ENCODE data around the gene LBR. TPM values are rescaled to one million over a fixed set of nuclear protein-coding genes. Genes with fewer than 3 reads are reported as not detected.

Gene LBR
- total RNA-seq, 1 experiment from 2014 or later = 60.9 TPM

DNA sequence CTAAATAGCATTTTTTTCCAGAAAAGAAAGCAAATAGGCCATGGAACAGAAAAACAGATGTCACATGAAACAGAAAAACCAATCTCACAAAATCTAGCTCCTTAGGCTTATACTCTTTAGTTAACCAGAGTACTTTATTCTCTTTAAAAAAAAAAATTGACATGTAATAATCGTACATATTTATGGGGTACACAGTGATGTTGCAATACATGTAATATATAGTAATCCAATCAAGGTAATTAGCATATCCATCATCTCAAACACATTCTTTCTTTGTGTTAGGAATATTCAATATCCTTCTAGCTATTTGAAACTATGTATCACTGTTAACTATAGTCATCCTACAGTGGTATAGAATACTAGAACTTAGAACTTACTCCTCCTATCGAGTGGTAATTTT is 20.1 kb downstream of the LBR start:
- H3K4me1 Mint-ChIP-seq = peaks cover 24 to 29% of the 10 kb centered on the region in 2 experiments
- WGBS (ENCODE audit: extremely low coverage, insufficient read length, low lambda C conversion rate) = no CpG with 5 or more reads among the region's 2 CpGs
- H2AK5ac ChIP-seq (ENCODE audit: insufficient read length, low read length) = no peak overlapping the region
- no peaks in the 10 kb centered on the region for H3K9me3 Mint-ChIP-seq
- no peak overlapping the region for H3K9ac ChIP-seq (ENCODE audit: extremely low read depth, insufficient read length, low read length)
- no peak overlapping the region for H3K4me2 ChIP-seq (ENCODE audit: insufficient read depth, insufficient read length, low read length)
- no peak overlapping the region for H3K4me3 Mint-ChIP-seq
- no peak overlapping the region for H2BK15ac ChIP-seq (ENCODE audit: low read depth, low read length)
- H2AFZ ChIP-seq (ENCODE audit: low read length) = no peak overlapping the region
- no peak for DNase-seq
- H2BK12ac ChIP-seq (ENCODE audit: insufficient read length, low read depth, low read length) = no peak overlapping the region
- H3T11ph ChIP-seq (ENCODE audit: low read length) = no peak overlapping the region
- H3K79me2 ChIP-seq (ENCODE audit: insufficient read depth, low read length) = no peaks in the 10 kb centered on the region
- H3K79me1 ChIP-seq (ENCODE audit: insufficient read depth, low read depth, low read length, poor library complexity, severe bottlenecking) = no peaks in the 10 kb centered on the region
- H3K27ac Mint-ChIP-seq = no peak overlapping the region
- no peak overlapping the region for H4K5ac ChIP-seq (ENCODE audit: insufficient read length, low read depth, low read length)
- no peaks in the 10 kb centered on the region for H3K27me3 Mint-ChIP-seq (ENCODE audit: low read depth)
- no peak overlapping the region for H3K4ac ChIP-seq (ENCODE audit: low read depth, low read length)
- H3K23me2 ChIP-seq (ENCODE audit: insufficient read length, low read depth, low read length, poor library complexity, severe bottlenecking) = no peaks in the 10 kb centered on the region
- H3K56ac ChIP-seq (ENCODE audit: insufficient read length, low read depth, low read length) = no peak overlapping the region
- H3K9me3 ChIP-seq (ENCODE audit: control insufficient read depth, low read depth, low read length) = no peaks in the 10 kb centered on the region
- H3K4me1 ChIP-seq (ENCODE audit: insufficient read depth, low read length) = no peaks in the 10 kb centered on the region; the same call in 1 of the 2 replicates
- H2BK20ac ChIP-seq (ENCODE audit: low read depth, low read length, poor library complexity, severe bottlenecking) = no peak overlapping the region
- no peak overlapping the region for H3K18ac ChIP-seq (ENCODE audit: insufficient read length, low read depth, low read length)
- peaks cover 21 to 61% (median 51%) of the 10 kb centered on the region in 3 experiments; a peak in 6 of 7 replicates for H3K36me3 Mint-ChIP-seq (ENCODE audit: insufficient read depth in 1 of 3, low read depth in 3 of 3)
- H3K23ac ChIP-seq (ENCODE audit: insufficient read length, low read depth, low read length) = no peak overlapping the region
- H3K27me3 ChIP-seq (ENCODE audit: insufficient read depth, low read length) = no peaks in the 10 kb centered on the region
- H2BK120ac ChIP-seq (ENCODE audit: low read depth, low read length, poor library complexity, severe bottlenecking) = no peak overlapping the region
- TF ChIP-seq, protein P1, sequence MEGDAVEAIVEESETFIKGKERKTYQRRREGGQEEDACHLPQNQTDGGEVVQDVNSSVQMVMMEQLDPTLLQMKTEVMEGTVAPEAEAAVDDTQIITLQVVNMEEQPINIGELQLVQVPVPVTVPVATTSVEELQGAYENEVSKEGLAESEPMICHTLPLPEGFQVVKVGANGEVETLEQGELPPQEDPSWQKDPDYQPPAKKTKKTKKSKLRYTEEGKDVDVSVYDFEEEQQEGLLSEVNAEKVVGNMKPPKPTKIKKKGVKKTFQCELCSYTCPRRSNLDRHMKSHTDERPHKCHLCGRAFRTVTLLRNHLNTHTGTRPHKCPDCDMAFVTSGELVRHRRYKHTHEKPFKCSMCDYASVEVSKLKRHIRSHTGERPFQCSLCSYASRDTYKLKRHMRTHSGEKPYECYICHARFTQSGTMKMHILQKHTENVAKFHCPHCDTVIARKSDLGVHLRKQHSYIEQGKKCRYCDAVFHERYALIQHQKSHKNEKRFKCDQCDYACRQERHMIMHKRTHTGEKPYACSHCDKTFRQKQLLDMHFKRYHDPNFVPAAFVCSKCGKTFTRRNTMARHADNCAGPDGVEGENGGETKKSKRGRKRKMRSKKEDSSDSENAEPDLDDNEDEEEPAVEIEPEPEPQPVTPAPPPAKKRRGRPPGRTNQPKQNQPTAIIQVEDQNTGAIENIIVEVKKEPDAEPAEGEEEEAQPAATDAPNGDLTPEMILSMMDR (conservative IDR thresholded peaks at IDR 0.05) = no peak
- no peak overlapping the region for H2BK5ac ChIP-seq (ENCODE audit: insufficient read length, low read length)
- H3K27ac ChIP-seq (ENCODE audit: insufficient read length, low read depth, low read length) = no peak overlapping the region
- no peaks in the 10 kb centered on the region for H4K20me1 ChIP-seq (ENCODE audit: control insufficient read depth, insufficient read depth, insufficient read length)
- no peak overlapping the region for H4K8ac ChIP-seq (replicated peaks; ENCODE audit: insufficient read length, low read depth, low read length)
- H4K91ac ChIP-seq (ENCODE audit: insufficient read length, low read depth, low read length) = no peak overlapping the region
- no peak overlapping the region for H3K14ac ChIP-seq (ENCODE audit: insufficient read depth, low read length)
